ENCODE measurements around the gene RAB11B. TPM values are rescaled to one million over a fixed set of nuclear protein-coding genes. Genes with fewer than 3 reads are reported as not detected.
"Not testable (repeated sequence)": the region's sequence is repeated elsewhere in the genome, so short reads cannot be mapped to it uniquely, and the experiment has no call there.

RAB11B gene
- total and polyA plus RNA-seq, 2 of the 13 experiments (the other 11 are each of a cell fraction or from before 2014, with no cell fraction given), result 6.0 to 28.4 TPM

- TF ChIP-seq CEBPB (IDR thresholded peaks at IDR 0.05; ENCODE audit: borderline replicate concordance, low read depth, low read length), result peak; percentile 55; the same call in 1 of the 2 replicates
- peak; percentile 58; the same call in 1 of the 2 replicates for TF ChIP-seq ZNF460 (CRISPR knock-in tag; IDR thresholded peaks at IDR 0.05; ENCODE audit: borderline replicate concordance)
- TF ChIP-seq KDM1A (CRISPR knock-in tag; IDR thresholded peaks at IDR 0.05), result peak; percentile 30; the same call in 1 of the 2 replicates
- TF ChIP-seq CEBPG (CRISPR knock-in tag; IDR thresholded peaks at IDR 0.05), result peak; percentile 38; the same call in 1 of the 2 replicates
Observed at GRCh38 chr19:8441725-8442544, 51.8 kb downstream of the RAB11B start (continued).

DNA sequence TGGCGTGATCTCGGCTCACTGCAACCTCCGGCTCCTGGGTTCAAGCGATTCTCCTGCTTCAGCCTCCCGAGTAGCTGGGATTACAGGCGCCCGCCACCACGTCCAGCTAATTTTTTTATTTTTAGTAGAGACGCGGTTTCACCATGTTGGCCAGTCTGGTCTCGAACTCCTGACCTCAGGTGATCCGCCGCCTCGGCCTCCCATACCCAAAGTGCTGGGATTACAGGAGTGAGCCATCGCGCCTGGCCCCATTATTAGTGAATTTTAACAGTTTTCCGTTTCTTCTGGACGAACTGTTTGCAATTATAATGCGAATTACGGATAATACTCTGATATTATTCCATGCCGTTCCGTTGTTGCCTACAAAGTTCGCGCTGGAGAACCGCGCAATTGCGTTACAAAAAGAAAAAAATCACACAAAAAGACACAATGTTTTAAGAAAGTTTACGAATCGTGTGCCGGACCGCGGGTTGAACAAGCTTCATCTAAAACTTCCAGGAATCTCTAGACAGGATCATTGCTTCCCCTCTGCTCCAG, 54.0 kb downstream of the RAB11B start:
- Histone ChIP-seq H3K4me2 (ENCODE audit: low read depth, low read length) (peak overlapping the region; percentile 72), H3K9ac (ENCODE audit: insufficient read depth, low read depth, low read length) (peak overlapping the region; percentile 100), H3K4me3 (replicated peaks in 1 of 3; ENCODE audit: insufficient read depth in 1 of 3, low read depth in 2 of 3, low read length in 3 of 3) (peak overlapping the region; percentile 70 to 99 (median 75)), H3K79me2 (ENCODE audit: insufficient read depth, low read length) (peaks cover 45% of the 10 kb centered on the region), H3K4me1 (ENCODE audit: insufficient read depth, low read length) (peaks cover 64% of the 10 kb centered on the region), H4K20me1 (ENCODE audit: insufficient read depth, low read length) (peaks cover 41% of the 10 kb centered on the region), H3K27ac (ENCODE audit: extremely low read length, insufficient read depth, low read length) (peak overlapping the region; percentile 95)
- TSS peak; percentile 95 for BruUV-seq (replicated peaks)
- ATAC-seq; FAIRE-seq; DNase-seq (ENCODE audit: low spot score); in situ Hi-C loops (cut with HindIII; ENCODE audit: extremely low pct_ligation_motif_present, low pct_unique_long_range_greater_than_20kb); H3K9me3 ChIP-seq (ENCODE audit: low read length); H3K36me3 ChIP-seq (replicated peaks in 1 of 2; ENCODE audit: control insufficient read depth in 1 of 2, insufficient read depth in 2 of 2, low read length in 2 of 2); H2AFZ ChIP-seq (ENCODE audit: low read length); H3K27me3 ChIP-seq (ENCODE audit: control insufficient read depth in 1 of 2, insufficient read depth in 2 of 2, low read length in 2 of 2); TF ChIP-seq SOX6 (IDR thresholded peaks at IDR 0.05): not testable (repeated sequence)
- ChIA-PET POLR2A (interaction anchor here (0.7 to 3.6 kb wide), 16 partner anchors 12 to 75 kb away, joined by 3 to 82 read pairs (median 4); partner anchors contain the start of genes MARCHF2, RAB11B and ZNF414), CTCF (ENCODE audit: low intra/inter-chr PET ratio, low total read pairs) (interaction anchor here (0.7 kb wide), 1 partner anchor 11 kb away, joined by 3 read pairs; no protein-coding TSS in a partner anchor)
- intact Hi-C loops (cut with micrococcal nuclease; ENCODE audit: unreplicated experiment), result loop anchor here (10.0 kb wide), 1 partner anchor 89 kb away; no protein-coding TSS in a partner anchor
- 26% methylated on average over 32 of the region's 32 CpGs for WGBS (ENCODE audit: low lambda C conversion rate)
- peak; percentile 68; the same call in 1 of the 2 replicates for TF ChIP-seq ZMYM3 (CRISPR knock-in tag; IDR thresholded peaks at IDR 0.05)
- 0 out of 2 replicates have a peak, but pooled peaks have one; percentile 53 for TF ChIP-seq ZNF567 (CRISPR knock-in tag; IDR thresholded peaks at IDR 0.05; ENCODE audit: borderline replicate concordance)
- peak; percentile 3; the same call in 1 of the 2 replicates for TF ChIP-seq BORCS8-MEF2B (CRISPR knock-in tag; IDR thresholded peaks at IDR 0.05)
- TF ChIP-seq ZMYM2 (CRISPR knock-in tag; IDR thresholded peaks at IDR 0.05), result peak; percentile 30; the same call in 1 of the 2 replicates
- TF ChIP-seq SOX6 (CRISPR knock-in tag; IDR thresholded peaks at IDR 0.05), result 0 out of 2 replicates have a peak, but pooled peaks have one; percentile 5
- TF ChIP-seq HIVEP1 (CRISPR knock-in tag; IDR thresholded peaks at IDR 0.05), result peak; percentile 42; the same call in 1 of the 2 replicates
- TF ChIP-seq CTCF (CRISPR knock-in tag; IDR thresholded peaks at IDR 0.05), result 0 out of 2 replicates have a peak, but pooled peaks have one; percentile 2
- 0 out of 2 replicates have a peak, but pooled peaks have one; percentile 52 for TF ChIP-seq TRAFD1 (CRISPR knock-in tag; IDR thresholded peaks at IDR 0.05; ENCODE audit: borderline replicate concordance)
- 0 out of 2 replicates have a peak, but pooled peaks have one; percentile 30 for TF ChIP-seq KDM1A (CRISPR knock-in tag; IDR thresholded peaks at IDR 0.05)
- TF ChIP-seq ZXDC (CRISPR knock-in tag; IDR thresholded peaks at IDR 0.05), result 0 out of 2 replicates have a peak, but pooled peaks have one; percentile 37
